Astrocyte (in vitro differentiated cells and primary cell): ENCODE measurements around the gene CRY1. TPM values are rescaled to one million over a fixed set of nuclear protein-coding genes. Genes with fewer than 3 reads are reported as not detected.
A peak's percentile ranks its signal among the peaks of the same experiment; 100 is the strongest.

Source experiments
- DNase-seq: peaks from one replicate; pipeline ENCODE4 v3.0.0-alpha.2; 2010; ENCODE audit warnings: low read depth
- FAIRE-seq: peaks from 2 replicates; lab custom pipeline; 2011; peaks lifted over from hg19 to GRCh38; lab: Jason Lieb, UNC
- H2AFZ ChIP-seq: 2 replicates; pipeline ENCODE4 v1.6.0; 2012; ENCODE audit warnings: low read depth, low read length, inconsistent platforms
- H3K27ac ChIP-seq: 2 replicates; pipeline ENCODE4 v1.5.1; 2011; ENCODE audit warnings: low read depth, low read length, inconsistent platforms
- H3K27me3 ChIP-seq: 2 replicates; pipeline ENCODE4 v1.6.0; 2011; ENCODE audit warnings: low read length, inconsistent platforms; ENCODE audit not compliant: insufficient read depth
- H3K36me3 ChIP-seq: 2 replicates; pipeline ENCODE4 v1.5.1; 2011; ENCODE audit warnings: low read length, inconsistent platforms; ENCODE audit not compliant: insufficient read depth
- H3K4me1 ChIP-seq: 2 replicates; pipeline ENCODE4 v1.5.1; 2011; ENCODE audit warnings: low read length, inconsistent platforms; ENCODE audit not compliant: insufficient read depth
- H3K4me2 ChIP-seq: 2 replicates; pipeline ENCODE4 v1.6.0; 2012; ENCODE audit warnings: low read length, inconsistent platforms
- H3K4me3 ChIP-seq: 2 replicates; pipeline ENCODE4 v1.5.1; 2011; ENCODE audit warnings: low read depth, mild to moderate bottlenecking, low read length, inconsistent platforms; ENCODE audit not compliant: insufficient read depth
- H3K79me2 ChIP-seq: 2 replicates; pipeline ENCODE4 v1.6.0; 2012; ENCODE audit warnings: mild to moderate bottlenecking, low read length, inconsistent platforms; ENCODE audit not compliant: insufficient read depth
- H3K9ac ChIP-seq: 2 replicates; pipeline ENCODE4 v1.6.0; 2012; ENCODE audit warnings: mild to moderate bottlenecking, low read length, inconsistent platforms
- H3K9me3 ChIP-seq: 2 replicates; pipeline ENCODE4 v1.5.1; 2012; ENCODE audit warnings: low read depth, mild to moderate bottlenecking, low read length, inconsistent platforms; ENCODE audit not compliant: insufficient read depth
- H4K20me1 ChIP-seq: 2 replicates; pipeline ENCODE4 v1.6.0; 2012; ENCODE audit warnings: low read length, inconsistent platforms; ENCODE audit not compliant: insufficient read depth
- H3K27ac Mint-ChIP-seq: one replicate; pipeline ENCODE4 v1.8.0; 2021; ENCODE audit warnings: mild to moderate bottlenecking, mixed read lengths; ENCODE audit not compliant: unreplicated experiment
- H3K27me3 Mint-ChIP-seq: one replicate; pipeline ENCODE4 v1.8.0; 2021; ENCODE audit warnings: low read depth, mixed read lengths; ENCODE audit not compliant: unreplicated experiment
- H3K36me3 Mint-ChIP-seq: one replicate; pipeline ENCODE4 v1.8.0; 2021; ENCODE audit warnings: low read depth, mixed read lengths; ENCODE audit not compliant: unreplicated experiment
- H3K4me1 Mint-ChIP-seq: one replicate; pipeline ENCODE4 v1.8.0; 2021; ENCODE audit warnings: low read depth, mixed read lengths; ENCODE audit not compliant: unreplicated experiment
- H3K4me3 Mint-ChIP-seq: one replicate; pipeline ENCODE4 v1.8.0; 2021; ENCODE audit warnings: mild to moderate bottlenecking, moderate library complexity, mixed read lengths; ENCODE audit not compliant: unreplicated experiment
- H3K9me3 Mint-ChIP-seq: one replicate; pipeline ENCODE4 v1.8.0; 2021; ENCODE audit warnings: mild to moderate bottlenecking, mixed read lengths; ENCODE audit not compliant: unreplicated experiment
- EZH2 ChIP-seq: IDR thresholded peaks from 2 replicates; pipeline ENCODE4 v1.6.1; 2012; ENCODE audit warnings: mild to moderate bottlenecking, low read length, inconsistent platforms; ENCODE audit not compliant: insufficient read depth
- total RNA-seq: library from RNA; stranded (reverse); gene quantifications from 2 replicates; pipeline ENCODE4 v1.2.1, GENCODE V29; 2021
- TF ChIP-seq, protein P1 (sequence below): IDR thresholded peaks from 2 replicates; pipeline ENCODE4 v1.5.1; 2011; ENCODE audit warnings: low read depth, mild to moderate bottlenecking, inconsistent platforms, low read length, moderate library complexity; ENCODE audit not compliant: insufficient read depth

The CRY1 gene
- total RNA-seq, 1 donor from 2014 or later: 18.3 TPM

GRCh38 chr12:107126796-107127481, 33.6 kb upstream of the CRY1 start:
- Histone ChIP-seq H3K9me3 (no peaks in the 10 kb centered on the region), H3K4me3 (no peak overlapping the region), H3K79me2 (no peaks in the 10 kb centered on the region), H3K27ac (no peak overlapping the region), H2AFZ (no peak overlapping the region), H3K36me3 (no peaks in the 10 kb centered on the region), H4K20me1 (no peaks in the 10 kb centered on the region), H3K9ac (no peak overlapping the region), H3K27me3 (peaks cover 12% of the 10 kb centered on the region), H3K4me1 (no peaks in the 10 kb centered on the region), H3K4me2 (no peak overlapping the region)
- no peak overlapping the region for H3K4me3 Mint-ChIP-seq
- no peaks in the 10 kb centered on the region for H3K9me3 Mint-ChIP-seq
- FAIRE-seq (no peak), DNase-seq (no peak)
- TF ChIP-seq, protein P1, sequence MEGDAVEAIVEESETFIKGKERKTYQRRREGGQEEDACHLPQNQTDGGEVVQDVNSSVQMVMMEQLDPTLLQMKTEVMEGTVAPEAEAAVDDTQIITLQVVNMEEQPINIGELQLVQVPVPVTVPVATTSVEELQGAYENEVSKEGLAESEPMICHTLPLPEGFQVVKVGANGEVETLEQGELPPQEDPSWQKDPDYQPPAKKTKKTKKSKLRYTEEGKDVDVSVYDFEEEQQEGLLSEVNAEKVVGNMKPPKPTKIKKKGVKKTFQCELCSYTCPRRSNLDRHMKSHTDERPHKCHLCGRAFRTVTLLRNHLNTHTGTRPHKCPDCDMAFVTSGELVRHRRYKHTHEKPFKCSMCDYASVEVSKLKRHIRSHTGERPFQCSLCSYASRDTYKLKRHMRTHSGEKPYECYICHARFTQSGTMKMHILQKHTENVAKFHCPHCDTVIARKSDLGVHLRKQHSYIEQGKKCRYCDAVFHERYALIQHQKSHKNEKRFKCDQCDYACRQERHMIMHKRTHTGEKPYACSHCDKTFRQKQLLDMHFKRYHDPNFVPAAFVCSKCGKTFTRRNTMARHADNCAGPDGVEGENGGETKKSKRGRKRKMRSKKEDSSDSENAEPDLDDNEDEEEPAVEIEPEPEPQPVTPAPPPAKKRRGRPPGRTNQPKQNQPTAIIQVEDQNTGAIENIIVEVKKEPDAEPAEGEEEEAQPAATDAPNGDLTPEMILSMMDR: peak; percentile 58
- TF ChIP-seq EZH2: no peak
- no peaks in the 10 kb centered on the region for H3K36me3 Mint-ChIP-seq
- no peaks in the 10 kb centered on the region for H3K4me1 Mint-ChIP-seq
- no peak overlapping the region for H3K27ac Mint-ChIP-seq
- peaks cover 9% of the 10 kb centered on the region for H3K27me3 Mint-ChIP-seq

DNA sequence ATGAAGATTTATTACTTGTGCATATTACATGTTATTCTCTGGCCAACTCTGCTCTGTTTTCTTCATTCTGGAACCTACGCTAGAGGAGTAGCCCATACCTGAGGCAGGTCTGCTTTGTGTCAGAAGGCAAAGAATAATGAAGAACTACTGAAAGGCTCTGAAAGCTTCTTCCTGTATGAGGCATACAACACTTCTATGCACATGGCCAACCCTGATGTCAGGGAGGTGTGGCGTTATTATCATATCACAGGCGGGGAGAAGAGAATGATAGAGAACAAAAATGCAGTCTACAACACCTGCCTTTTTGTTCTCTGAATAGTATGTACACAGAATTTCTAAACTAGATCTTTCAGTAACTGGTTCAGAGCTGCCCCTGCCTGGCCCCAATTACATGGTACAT, 32.5 kb upstream of the CRY1 start:
- Histone ChIP-seq H3K9me3 (no peaks in the 10 kb centered on the region), H4K20me1 (no peaks in the 10 kb centered on the region), H3K9ac (no peak overlapping the region), H2AFZ (no peak overlapping the region), H3K4me3 (no peak overlapping the region), H3K27me3 (peaks cover 13% of the 10 kb centered on the region), H3K4me2 (no peak overlapping the region), H3K79me2 (no peaks in the 10 kb centered on the region), H3K27ac (no peak overlapping the region), H3K36me3 (no peaks in the 10 kb centered on the region), H3K4me1 (no peaks in the 10 kb centered on the region)
- no peaks in the 10 kb centered on the region for H3K36me3 Mint-ChIP-seq
- H3K4me1 Mint-ChIP-seq: no peaks in the 10 kb centered on the region
- no peak overlapping the region for H3K27ac Mint-ChIP-seq
- H3K27me3 Mint-ChIP-seq: peaks cover 12% of the 10 kb centered on the region
- TF ChIP-seq, protein P1: no peak
- TF ChIP-seq EZH2: no peak
- H3K9me3 Mint-ChIP-seq: no peaks in the 10 kb centered on the region
- H3K4me3 Mint-ChIP-seq: no peak overlapping the region
- DNase-seq (no peak), FAIRE-seq (no peak)

GRCh38 chr12:107122452-107122958, 29.2 kb upstream of the CRY1 start:
- Histone ChIP-seq H4K20me1 (no peaks in the 10 kb centered on the region), H3K4me1 (no peaks in the 10 kb centered on the region), H2AFZ (no peak overlapping the region), H3K27me3 (peaks cover 19% of the 10 kb centered on the region), H3K79me2 (no peaks in the 10 kb centered on the region), H3K4me2 (no peak overlapping the region), H3K27ac (no peak overlapping the region), H3K4me3 (no peak overlapping the region), H3K9ac (no peak overlapping the region), H3K9me3 (no peaks in the 10 kb centered on the region), H3K36me3 (no peaks in the 10 kb centered on the region)
- peaks cover 15% of the 10 kb centered on the region for H3K27me3 Mint-ChIP-seq
- no peaks in the 10 kb centered on the region for H3K36me3 Mint-ChIP-seq
- no peaks in the 10 kb centered on the region for H3K4me1 Mint-ChIP-seq
- TF ChIP-seq, protein P1: no peak
- TF ChIP-seq EZH2: no peak
- no peak for FAIRE-seq
- no peak overlapping the region for H3K4me3 Mint-ChIP-seq
- no peak overlapping the region for H3K27ac Mint-ChIP-seq
- H3K9me3 Mint-ChIP-seq: no peaks in the 10 kb centered on the region
- DNase-seq: no peak
